ENCODE data around the gene SPDYE3.

DNA sequence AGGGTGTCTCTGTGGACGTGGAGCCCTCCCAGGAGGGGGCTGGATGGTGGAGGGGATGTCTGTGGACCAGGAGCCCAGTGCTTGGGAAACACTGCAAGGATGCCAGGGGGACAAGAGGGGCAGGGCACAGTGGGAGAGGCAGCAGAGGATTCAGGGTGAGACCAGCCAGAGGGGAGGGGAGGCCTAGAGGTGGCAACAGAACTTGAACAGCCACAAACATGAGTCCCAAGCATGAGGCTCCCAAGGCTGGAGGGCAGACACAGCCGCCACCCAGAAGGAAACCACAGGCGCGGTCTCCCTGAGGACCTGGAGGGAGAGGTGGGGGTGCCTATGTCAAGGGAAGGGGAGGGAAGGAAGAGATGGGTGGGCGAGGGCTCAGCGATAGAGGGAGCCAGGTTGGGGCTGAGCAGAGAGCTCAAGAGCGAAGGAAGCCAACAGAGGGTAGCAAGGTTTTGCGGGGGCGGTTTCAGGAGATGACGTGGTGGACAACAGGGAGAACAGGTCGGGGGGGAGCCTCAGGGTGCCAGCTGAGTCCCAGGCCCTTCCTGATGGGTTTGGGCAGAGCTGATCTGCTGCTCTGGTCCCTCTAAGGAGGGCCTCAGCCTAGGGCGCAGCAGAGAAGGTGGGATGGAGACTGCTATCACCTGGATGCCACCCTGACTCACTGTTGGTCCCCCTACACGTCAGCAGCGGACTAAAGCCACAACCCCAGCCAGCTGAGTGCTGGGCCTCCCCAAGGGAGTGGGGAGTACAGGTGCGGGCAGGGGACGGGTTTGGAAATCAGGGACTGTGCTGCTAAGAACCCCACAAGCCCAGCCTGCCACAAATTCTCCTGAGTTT, 59.1 kb downstream of the SPDYE3 start:
- TF ChIP-seq, protein P1, sequence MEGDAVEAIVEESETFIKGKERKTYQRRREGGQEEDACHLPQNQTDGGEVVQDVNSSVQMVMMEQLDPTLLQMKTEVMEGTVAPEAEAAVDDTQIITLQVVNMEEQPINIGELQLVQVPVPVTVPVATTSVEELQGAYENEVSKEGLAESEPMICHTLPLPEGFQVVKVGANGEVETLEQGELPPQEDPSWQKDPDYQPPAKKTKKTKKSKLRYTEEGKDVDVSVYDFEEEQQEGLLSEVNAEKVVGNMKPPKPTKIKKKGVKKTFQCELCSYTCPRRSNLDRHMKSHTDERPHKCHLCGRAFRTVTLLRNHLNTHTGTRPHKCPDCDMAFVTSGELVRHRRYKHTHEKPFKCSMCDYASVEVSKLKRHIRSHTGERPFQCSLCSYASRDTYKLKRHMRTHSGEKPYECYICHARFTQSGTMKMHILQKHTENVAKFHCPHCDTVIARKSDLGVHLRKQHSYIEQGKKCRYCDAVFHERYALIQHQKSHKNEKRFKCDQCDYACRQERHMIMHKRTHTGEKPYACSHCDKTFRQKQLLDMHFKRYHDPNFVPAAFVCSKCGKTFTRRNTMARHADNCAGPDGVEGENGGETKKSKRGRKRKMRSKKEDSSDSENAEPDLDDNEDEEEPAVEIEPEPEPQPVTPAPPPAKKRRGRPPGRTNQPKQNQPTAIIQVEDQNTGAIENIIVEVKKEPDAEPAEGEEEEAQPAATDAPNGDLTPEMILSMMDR (IDR thresholded peaks at IDR 0.05), result no peak
- TF ChIP-seq POLR2A (IDR thresholded peaks at IDR 0.05) (no peak), POLR2AphosphoS5 (IDR thresholded peaks at IDR 0.05) (no peak), EP300 (IDR thresholded peaks at IDR 0.05) (no peak)

Data from sigmoid colon (tissue), 4 donors.